Liver (tissue), 9 donors: Measurements from ENCODE around the gene PIWIL4. TPM values are rescaled to one million over a fixed set of nuclear protein-coding genes. Genes with fewer than 3 reads are reported as not detected.

Experiments
- DNase-seq: peaks from one replicate; pipeline ENCODE4 v3.0.0-alpha.2; 2017; ENCODE audit warnings: low spot score
- H3K27ac ChIP-seq, 2 donors: one replicate each; pipeline ENCODE4 v1.7.0; 2013; ENCODE audit warnings: inconsistent platforms in 2 of 2, low read length in 2 of 2, control low read depth in 1 of 2, low read depth in 1 of 2, mild to moderate bottlenecking in 1 of 2
- H3K27me3 ChIP-seq, 4 donors: one replicate each; pipeline versions ENCODE4 v1.6.1 to v1.7.0; 2013; ENCODE audit warnings: low read length in 3 of 4, inconsistent platforms in 1 of 4, mild to moderate bottlenecking in 1 of 4, moderate library complexity in 1 of 4; ENCODE audit not compliant: control insufficient read depth in 4 of 4, insufficient read depth in 4 of 4
- H3K36me3 ChIP-seq, 4 donors: one replicate each; pipeline versions ENCODE4 v1.6.1 to v1.7.0; 2013; ENCODE audit warnings: low read length in 3 of 4, mild to moderate bottlenecking in 3 of 4, low read depth in 1 of 4, moderate library complexity in 1 of 4; ENCODE audit not compliant: control insufficient read depth in 4 of 4, insufficient read depth in 3 of 4
- H3K4me1 ChIP-seq, 4 donors: one replicate each; pipeline versions ENCODE4 v1.6.1 to v1.7.0; 2013; ENCODE audit warnings: low read length in 3 of 4, mild to moderate bottlenecking in 3 of 4, moderate library complexity in 1 of 4; ENCODE audit not compliant: control insufficient read depth in 4 of 4, insufficient read depth in 4 of 4
- H3K4me3 ChIP-seq, 3 donors: one replicate each; pipeline versions ENCODE4 v1.6.1 to v1.7.0; 2013; ENCODE audit warnings: low read length in 3 of 3, control low read depth in 1 of 3, low read depth in 1 of 3, mild to moderate bottlenecking in 1 of 3
- H3K9ac ChIP-seq, 2 donors: one replicate each; pipeline ENCODE4 v1.7.0; 2013; ENCODE audit warnings: low read length in 2 of 2, mild to moderate bottlenecking in 2 of 2, moderate library complexity in 2 of 2, control low read depth in 1 of 2, low read depth in 1 of 2
- H3K9me3 ChIP-seq, 4 donors: one replicate each; pipeline versions ENCODE4 v1.6.1 to v1.7.0; 2013; ENCODE audit warnings: low read length in 3 of 4; ENCODE audit not compliant: control insufficient read depth in 4 of 4
- ATF3 ChIP-seq: IDR thresholded peaks from 2 replicates; pipeline ENCODE4 v1.6.1; 2016; ENCODE audit warnings: antibody characterized with exemption
- EGR1 ChIP-seq, 2 donors: IDR thresholded peaks; 2 replicates each; pipeline ENCODE4 v1.6.1; 2016 to 2018; ENCODE audit warnings: antibody characterized with exemption in 2 of 2, low read depth in 2 of 2
- FOXA1 ChIP-seq: IDR thresholded peaks from 2 replicates; pipeline ENCODE4 v1.6.1; 2016; ENCODE audit warnings: antibody characterized with exemption
- FOXA2 ChIP-seq: IDR thresholded peaks from 2 replicates; pipeline ENCODE4 v1.6.1; 2016; ENCODE audit warnings: antibody characterized with exemption
- HNF4A ChIP-seq, 2 donors: conservative IDR thresholded peaks; 2 replicates each; pipeline ENCODE4 v1.6.1; 2016; ENCODE audit warnings: antibody characterized with exemption in 2 of 2, mild to moderate bottlenecking in 2 of 2
- HNF4G ChIP-seq: IDR thresholded peaks from 2 replicates; pipeline ENCODE4 v1.6.1; 2016; ENCODE audit warnings: antibody characterized with exemption
- JUND ChIP-seq, 2 donors: IDR thresholded peaks; 2 replicates each; pipeline ENCODE4 v1.6.1; 2016; ENCODE audit warnings: antibody characterized with exemption in 2 of 2
- RAD21 ChIP-seq, 2 donors: IDR thresholded peaks; 2 replicates each; pipeline ENCODE4 v1.6.1; 2016; ENCODE audit warnings: antibody characterized with exemption in 2 of 2, mild to moderate bottlenecking in 2 of 2
- RXRA ChIP-seq, 2 donors: IDR thresholded peaks; 2 replicates each; pipeline ENCODE4 v1.6.1; 2017 to 2018; ENCODE audit warnings: antibody characterized with exemption in 2 of 2, mild to moderate bottlenecking in 1 of 2
- TAF1 ChIP-seq: conservative IDR thresholded peaks from 2 replicates; pipeline ENCODE4 v1.6.1; 2016; ENCODE audit warnings: antibody characterized with exemption, mild to moderate bottlenecking
- WGBS: extraction: QIAGEN DNeasy Blood & Tissue Kit; methylation state at CpG from one replicate; pipeline ENCODE4 v1.1.7; 2013; 5-methylcytosine and 5-hydroxymethylcytosine counted together
- polyA plus RNA-seq, 2 donors: library from polyadenylated mRNA; stranded (reverse) in 1 of 2; unstranded in 1 of 2; fragments of 200-250 nt in 1 of 2; fragments of >200 nt in 1 of 2; fragmentation: Nextera tagmentation in 1 of 2; extraction: Ambion mirVana in 1 of 2; gene quantifications; one replicate each; pipeline versions ENCODE4 v1.2.1 to v1.2.3, GENCODE V29; 2013 to 2015
- total RNA-seq, 2 donors: library from RNA; depleted of rRNA; stranded (reverse); fragments of >200 nt; gene quantifications; one replicate each; pipeline ENCODE4 v1.2.3, GENCODE V29; 2014
- TF ChIP-seq, protein P1 (sequence below): fragments of 150-350 bp; IDR thresholded peaks from 2 replicates; pipeline ENCODE4 v1.5.1; 2017; ENCODE audit warnings: improper control_type of control experiment, low read depth, low read length; ENCODE audit not compliant: missing input control
- TF ChIP-seq, protein P2 (sequence below): IDR thresholded peaks from 2 replicates; pipeline ENCODE4 v1.6.1; 2016; ENCODE audit warnings: antibody characterized with exemption, mild to moderate bottlenecking
- TF ChIP-seq, protein P3 (sequence below): IDR thresholded peaks from 2 replicates; pipeline ENCODE4 v1.6.1; 2016; ENCODE audit warnings: antibody characterized with exemption
- donor health status: healthy.
- donor health status: healthy.
- donor health status: healthy.
- donor health status: healthy.
- donor health status: healthy.

The PIWIL4 gene
- total and polyA plus RNA-seq, 4 donors = 0.18 to 1.5 (median 0.51) TPM

GRCh38 chr11:94557421-94557820 lies 9.7 kb upstream of the PIWIL4 start:
- no peak overlapping the region for H3K27ac ChIP-seq
- no peaks in the 10 kb centered on the region for H3K4me1 ChIP-seq
- H3K9ac ChIP-seq = no peak overlapping the region
- no peak for TF ChIP-seq JUND (IDR thresholded peaks at IDR 0.05)
- TF ChIP-seq FOXA1 = no peak
- TF ChIP-seq, protein P1, sequence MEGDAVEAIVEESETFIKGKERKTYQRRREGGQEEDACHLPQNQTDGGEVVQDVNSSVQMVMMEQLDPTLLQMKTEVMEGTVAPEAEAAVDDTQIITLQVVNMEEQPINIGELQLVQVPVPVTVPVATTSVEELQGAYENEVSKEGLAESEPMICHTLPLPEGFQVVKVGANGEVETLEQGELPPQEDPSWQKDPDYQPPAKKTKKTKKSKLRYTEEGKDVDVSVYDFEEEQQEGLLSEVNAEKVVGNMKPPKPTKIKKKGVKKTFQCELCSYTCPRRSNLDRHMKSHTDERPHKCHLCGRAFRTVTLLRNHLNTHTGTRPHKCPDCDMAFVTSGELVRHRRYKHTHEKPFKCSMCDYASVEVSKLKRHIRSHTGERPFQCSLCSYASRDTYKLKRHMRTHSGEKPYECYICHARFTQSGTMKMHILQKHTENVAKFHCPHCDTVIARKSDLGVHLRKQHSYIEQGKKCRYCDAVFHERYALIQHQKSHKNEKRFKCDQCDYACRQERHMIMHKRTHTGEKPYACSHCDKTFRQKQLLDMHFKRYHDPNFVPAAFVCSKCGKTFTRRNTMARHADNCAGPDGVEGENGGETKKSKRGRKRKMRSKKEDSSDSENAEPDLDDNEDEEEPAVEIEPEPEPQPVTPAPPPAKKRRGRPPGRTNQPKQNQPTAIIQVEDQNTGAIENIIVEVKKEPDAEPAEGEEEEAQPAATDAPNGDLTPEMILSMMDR = no peak
- no peak for TF ChIP-seq HNF4G
- H3K9me3 ChIP-seq = no peaks in the 10 kb centered on the region
- H3K4me3 ChIP-seq = no peak overlapping the region
- DNase-seq = no peak
- H3K36me3 ChIP-seq = no peaks in the 10 kb centered on the region
- H3K27me3 ChIP-seq = no peaks in the 10 kb centered on the region

DNA sequence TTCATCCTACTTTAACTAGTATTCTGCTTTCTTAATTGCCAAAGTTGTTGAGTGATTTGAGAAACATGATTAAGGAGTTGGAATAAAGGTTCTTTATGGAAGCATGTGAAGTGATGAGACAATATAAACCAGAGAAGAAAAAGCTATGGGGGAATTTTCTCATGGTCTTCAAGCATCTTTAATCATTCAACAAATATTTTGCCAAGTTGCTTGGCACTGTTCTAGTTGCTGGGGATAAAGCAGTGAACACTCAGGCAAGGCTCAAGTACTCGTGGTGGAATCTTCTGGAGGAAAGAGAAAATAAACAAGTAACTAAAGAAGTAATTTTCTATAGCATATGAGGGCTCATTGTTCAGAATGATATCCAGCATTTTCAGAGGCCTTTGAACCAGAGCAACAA lies 9.2 kb upstream of the PIWIL4 start:
- TF ChIP-seq RXRA (IDR thresholded peaks at IDR 0.05) = no peak
- TF ChIP-seq TAF1 = no peak
- TF ChIP-seq, protein P2, sequence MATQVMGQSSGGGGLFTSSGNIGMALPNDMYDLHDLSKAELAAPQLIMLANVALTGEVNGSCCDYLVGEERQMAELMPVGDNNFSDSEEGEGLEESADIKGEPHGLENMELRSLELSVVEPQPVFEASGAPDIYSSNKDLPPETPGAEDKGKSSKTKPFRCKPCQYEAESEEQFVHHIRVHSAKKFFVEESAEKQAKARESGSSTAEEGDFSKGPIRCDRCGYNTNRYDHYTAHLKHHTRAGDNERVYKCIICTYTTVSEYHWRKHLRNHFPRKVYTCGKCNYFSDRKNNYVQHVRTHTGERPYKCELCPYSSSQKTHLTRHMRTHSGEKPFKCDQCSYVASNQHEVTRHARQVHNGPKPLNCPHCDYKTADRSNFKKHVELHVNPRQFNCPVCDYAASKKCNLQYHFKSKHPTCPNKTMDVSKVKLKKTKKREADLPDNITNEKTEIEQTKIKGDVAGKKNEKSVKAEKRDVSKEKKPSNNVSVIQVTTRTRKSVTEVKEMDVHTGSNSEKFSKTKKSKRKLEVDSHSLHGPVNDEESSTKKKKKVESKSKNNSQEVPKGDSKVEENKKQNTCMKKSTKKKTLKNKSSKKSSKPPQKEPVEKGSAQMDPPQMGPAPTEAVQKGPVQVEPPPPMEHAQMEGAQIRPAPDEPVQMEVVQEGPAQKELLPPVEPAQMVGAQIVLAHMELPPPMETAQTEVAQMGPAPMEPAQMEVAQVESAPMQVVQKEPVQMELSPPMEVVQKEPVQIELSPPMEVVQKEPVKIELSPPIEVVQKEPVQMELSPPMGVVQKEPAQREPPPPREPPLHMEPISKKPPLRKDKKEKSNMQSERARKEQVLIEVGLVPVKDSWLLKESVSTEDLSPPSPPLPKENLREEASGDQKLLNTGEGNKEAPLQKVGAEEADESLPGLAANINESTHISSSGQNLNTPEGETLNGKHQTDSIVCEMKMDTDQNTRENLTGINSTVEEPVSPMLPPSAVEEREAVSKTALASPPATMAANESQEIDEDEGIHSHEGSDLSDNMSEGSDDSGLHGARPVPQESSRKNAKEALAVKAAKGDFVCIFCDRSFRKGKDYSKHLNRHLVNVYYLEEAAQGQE = no peak
- no peak for TF ChIP-seq HNF4A (conservative IDR thresholded peaks at IDR 0.05)
- no peak for TF ChIP-seq ATF3
- no peak for TF ChIP-seq FOXA2
- TF ChIP-seq, protein P3, sequence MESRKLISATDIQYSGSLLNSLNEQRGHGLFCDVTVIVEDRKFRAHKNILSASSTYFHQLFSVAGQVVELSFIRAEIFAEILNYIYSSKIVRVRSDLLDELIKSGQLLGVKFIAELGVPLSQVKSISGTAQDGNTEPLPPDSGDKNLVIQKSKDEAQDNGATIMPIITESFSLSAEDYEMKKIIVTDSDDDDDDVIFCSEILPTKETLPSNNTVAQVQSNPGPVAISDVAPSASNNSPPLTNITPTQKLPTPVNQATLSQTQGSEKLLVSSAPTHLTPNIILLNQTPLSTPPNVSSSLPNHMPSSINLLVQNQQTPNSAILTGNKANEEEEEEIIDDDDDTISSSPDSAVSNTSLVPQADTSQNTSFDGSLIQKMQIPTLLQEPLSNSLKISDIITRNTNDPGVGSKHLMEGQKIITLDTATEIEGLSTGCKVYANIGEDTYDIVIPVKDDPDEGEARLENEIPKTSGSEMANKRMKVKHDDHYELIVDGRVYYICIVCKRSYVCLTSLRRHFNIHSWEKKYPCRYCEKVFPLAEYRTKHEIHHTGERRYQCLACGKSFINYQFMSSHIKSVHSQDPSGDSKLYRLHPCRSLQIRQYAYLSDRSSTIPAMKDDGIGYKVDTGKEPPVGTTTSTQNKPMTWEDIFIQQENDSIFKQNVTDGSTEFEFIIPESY = no peak
- TF ChIP-seq FOXA1 = no peak
- no peak for TF ChIP-seq EGR1 (IDR thresholded peaks at IDR 0.05; ENCODE audit: low read depth in 2 of 2)
- TF ChIP-seq RAD21 (IDR thresholded peaks at IDR 0.05) = no peak
- no peak for TF ChIP-seq JUND (IDR thresholded peaks at IDR 0.05)
- no peak overlapping the region for H3K4me3 ChIP-seq
- H3K27me3 ChIP-seq = no peaks in the 10 kb centered on the region
- H3K4me1 ChIP-seq = no peaks in the 10 kb centered on the region
- no peaks in the 10 kb centered on the region for H3K9me3 ChIP-seq
- no peak overlapping the region for H3K9ac ChIP-seq
- no peak overlapping the region for H3K27ac ChIP-seq
- 58% methylated on average over 1 of the region's 1 CpG for WGBS
- H3K36me3 ChIP-seq = no peaks in the 10 kb centered on the region
- no peak for DNase-seq
